Measurements from ENCODE around the gene TMPRSS3. TPM values are rescaled to one million over a fixed set of nuclear protein-coding genes. Genes with fewer than 3 reads are reported as not detected.

Gene TMPRSS3
- total and polyA plus RNA-seq, 9 of the 15 experiments (the other 6 are each of a cell fraction or from before 2014, with no cell fraction given) = 0.07 TPM; not detected in 8

DNA sequence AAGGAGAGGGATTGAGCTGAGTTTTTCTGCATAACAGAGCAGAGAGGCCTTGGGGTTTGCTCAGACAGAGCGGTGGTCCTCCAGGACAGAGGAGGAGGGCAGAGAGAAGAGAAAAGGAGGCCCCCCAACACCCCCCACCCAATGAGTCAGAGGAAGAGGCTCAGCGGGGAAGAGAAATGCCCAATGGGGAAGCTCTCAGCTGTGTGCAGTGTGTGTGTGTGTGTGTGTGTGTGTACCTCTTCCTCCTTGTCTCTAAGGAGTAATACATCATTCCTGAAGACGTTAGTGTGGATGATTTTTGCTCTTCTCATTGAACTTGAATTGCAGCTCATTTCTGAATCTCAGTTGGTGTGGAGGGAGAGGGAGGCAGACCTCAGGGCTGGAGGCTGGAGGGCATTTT is 8.7 kb downstream of the TMPRSS3 start:
- in situ Hi-C loops (cut with MboI) (no loop called here), intact Hi-C loops (cut with micrococcal nuclease) (no loop called here)
- H3K27me3 ChIP-seq (ENCODE audit: control insufficient read depth in 2 of 2, insufficient read depth in 2 of 2, low read length in 2 of 2) = peaks cover 12 to 39% of the 10 kb centered on the region in 2 experiments
- H4K20me1 ChIP-seq (replicated peaks; ENCODE audit: control insufficient read depth, insufficient read depth, low read length) = no peaks in the 10 kb centered on the region
- POLR2A ChIA-PET = interaction anchor here (0.7 to 1.2 kb wide), 2 partner anchors 9 to 349 kb away, joined by 3 to 5 read pairs; no protein-coding TSS in a partner anchor
- 4% methylated on average over 3 of the region's 3 CpGs for WGBS (ENCODE audit: insufficient coverage, low coverage, missing lambda C conversion rate)
- H2AFZ ChIP-seq (ENCODE audit: low read depth, low read length) = no peak overlapping the region
- peaks cover 13% of the 10 kb centered on the region in 2 experiments; a peak in 3 of 5 replicates for H3K4me1 ChIP-seq (replicated peaks in 1 of 2; ENCODE audit: control insufficient read depth in 2 of 2, insufficient read depth in 2 of 2, low read length in 2 of 2)
- H3K9me1 ChIP-seq (ENCODE audit: control insufficient read depth, insufficient read depth, low read length) = no peaks in the 10 kb centered on the region
- FAIRE-seq (no peak), ATAC-seq (no peak), DNase-seq (ENCODE audit: extremely low read depth in 1 of 4, low spot score in 3 of 4) (no peak)
- H3K27ac ChIP-seq (ENCODE audit: extremely low read depth, low read depth, low read length) = no peak overlapping the region
- no peaks in the 10 kb centered on the region for H3K79me2 ChIP-seq (ENCODE audit: control insufficient read depth, insufficient read depth, low read length)
- CTCF ChIA-PET (ENCODE audit: low intra/inter-chr PET ratio) = no interaction called here
- no peaks in the 10 kb centered on the region for H3K36me3 ChIP-seq (ENCODE audit: control insufficient read depth, insufficient read depth, low read length)
- no TSS peak for BruUV-seq (replicated peaks)
- TF ChIP-seq LCOR (CRISPR knock-in tag; IDR thresholded peaks at IDR 0.05) = no peak
- TF ChIP-seq, protein P1, sequence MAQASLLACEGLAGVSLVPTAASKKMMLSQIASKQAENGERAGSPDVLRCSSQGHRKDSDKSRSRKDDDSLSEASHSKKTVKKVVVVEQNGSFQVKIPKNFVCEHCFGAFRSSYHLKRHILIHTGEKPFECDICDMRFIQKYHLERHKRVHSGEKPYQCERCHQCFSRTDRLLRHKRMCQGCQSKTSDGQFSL (CRISPR knock-in tag; IDR thresholded peaks at IDR 0.05) = 0 out of 2 replicates have a peak, but pooled peaks have one; percentile 42
- TF ChIP-seq, protein P1 (tag; IDR thresholded peaks at IDR 0.05) = no peak
- H3K9ac ChIP-seq (ENCODE audit: insufficient read depth in 1 of 2, low read depth in 2 of 2, low read length in 2 of 2) = no peak overlapping the region
- no peak overlapping the region for H3K4me2 ChIP-seq (ENCODE audit: insufficient read depth, low read length)
- no peak overlapping the region for H3K4me3 ChIP-seq
- no peaks in the 10 kb centered on the region for H3K9me3 ChIP-seq (replicated peaks; ENCODE audit: control insufficient read depth, insufficient read depth, low read depth, low read length)

DNA sequence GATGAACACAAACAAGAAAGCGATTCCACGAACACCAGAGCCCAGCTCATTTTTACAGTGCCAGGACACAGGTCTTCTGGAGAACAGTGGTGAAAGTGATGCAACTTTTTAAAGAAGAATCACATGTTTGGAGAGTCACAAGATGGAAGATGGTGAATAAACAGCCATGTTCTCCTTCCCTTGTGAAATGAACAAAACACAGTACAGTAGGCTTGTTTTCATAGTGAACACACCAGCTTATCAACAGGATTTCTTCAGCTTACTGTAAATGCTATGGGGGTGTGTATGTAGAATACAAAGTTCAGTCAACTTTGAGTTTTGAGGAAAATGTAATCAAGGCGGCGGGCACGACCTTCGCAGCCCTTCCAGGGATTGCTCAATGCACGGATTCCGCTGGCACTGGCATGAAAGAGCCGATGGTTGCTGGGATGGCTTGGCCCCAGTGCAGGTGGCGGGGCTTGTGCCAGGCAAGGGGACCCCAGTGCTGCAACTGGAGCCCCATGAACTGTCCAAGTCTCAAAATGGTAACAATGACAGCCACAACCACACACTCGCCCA is 9.7 kb downstream of the TMPRSS3 start:
- Histone ChIP-seq H3K79me2 (ENCODE audit: control insufficient read depth, insufficient read depth, low read length) (no peaks in the 10 kb centered on the region), H4K20me1 (replicated peaks; ENCODE audit: control insufficient read depth, insufficient read depth, low read length) (no peaks in the 10 kb centered on the region), H3K4me2 (ENCODE audit: insufficient read depth, low read length) (no peak overlapping the region), H3K27me3 (ENCODE audit: control insufficient read depth in 2 of 2, insufficient read depth in 2 of 2, low read length in 2 of 2) (peaks cover 12 to 40% of the 10 kb centered on the region in 2 experiments), H3K9me3 (replicated peaks; ENCODE audit: control insufficient read depth, insufficient read depth, low read depth, low read length) (no peaks in the 10 kb centered on the region), H2AFZ (ENCODE audit: low read depth, low read length) (no peak overlapping the region), H3K4me3 (no peak overlapping the region), H3K9me1 (ENCODE audit: control insufficient read depth, insufficient read depth, low read length) (no peaks in the 10 kb centered on the region), H3K27ac (ENCODE audit: extremely low read depth, low read depth, low read length) (no peak overlapping the region), H3K36me3 (ENCODE audit: control insufficient read depth, insufficient read depth, low read length) (no peaks in the 10 kb centered on the region), H3K9ac (ENCODE audit: insufficient read depth in 1 of 2, low read depth in 2 of 2, low read length in 2 of 2) (no peak overlapping the region), H3K4me1 (replicated peaks in 1 of 2; ENCODE audit: control insufficient read depth in 2 of 2, insufficient read depth in 2 of 2, low read length in 2 of 2) (peaks cover 13% of the 10 kb centered on the region in 2 experiments; a peak in 3 of 5 replicates)
- in situ Hi-C loops (cut with MboI) (no loop called here), intact Hi-C loops (cut with micrococcal nuclease) (no loop called here)
- WGBS (ENCODE audit: insufficient coverage, low coverage, missing lambda C conversion rate) = 45% methylated on average over 11 of the region's 11 CpGs
- no peak for FAIRE-seq
- POLR2A ChIA-PET = interaction anchor here (0.5 to 0.7 kb wide), 2 partner anchors 9 to 508 kb away, joined by 3 read pairs; no protein-coding TSS in a partner anchor
- CTCF ChIA-PET (ENCODE audit: low intra/inter-chr PET ratio) = no interaction called here
- no TSS peak for BruUV-seq (replicated peaks)
- DNase-seq (ENCODE audit: extremely low read depth in 1 of 4, low spot score in 3 of 4) = no peak
- ATAC-seq = no peak
